ENCODE results near the gene IPP.

Gene IPP

DNA sequence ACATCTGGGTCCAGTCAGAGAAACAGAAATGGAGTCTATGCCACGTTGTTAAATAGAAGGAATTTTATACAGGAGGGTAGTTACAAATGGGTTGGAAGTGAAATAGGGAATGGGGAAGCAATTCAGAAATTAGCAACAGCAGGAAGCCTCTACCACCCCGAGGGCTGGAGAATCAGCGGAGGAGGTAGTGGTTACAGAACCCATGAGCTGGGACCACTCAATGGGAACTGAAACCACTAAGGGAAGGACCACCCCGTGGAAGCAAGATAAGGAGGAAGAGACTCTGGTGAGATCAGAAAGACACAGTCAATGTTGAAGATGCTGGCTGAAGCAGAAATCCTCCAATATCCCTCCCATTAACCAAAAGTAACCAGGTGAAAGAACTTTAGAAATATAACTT, 37.5 kb upstream of the IPP start:
- TF ChIP-seq, protein P1, sequence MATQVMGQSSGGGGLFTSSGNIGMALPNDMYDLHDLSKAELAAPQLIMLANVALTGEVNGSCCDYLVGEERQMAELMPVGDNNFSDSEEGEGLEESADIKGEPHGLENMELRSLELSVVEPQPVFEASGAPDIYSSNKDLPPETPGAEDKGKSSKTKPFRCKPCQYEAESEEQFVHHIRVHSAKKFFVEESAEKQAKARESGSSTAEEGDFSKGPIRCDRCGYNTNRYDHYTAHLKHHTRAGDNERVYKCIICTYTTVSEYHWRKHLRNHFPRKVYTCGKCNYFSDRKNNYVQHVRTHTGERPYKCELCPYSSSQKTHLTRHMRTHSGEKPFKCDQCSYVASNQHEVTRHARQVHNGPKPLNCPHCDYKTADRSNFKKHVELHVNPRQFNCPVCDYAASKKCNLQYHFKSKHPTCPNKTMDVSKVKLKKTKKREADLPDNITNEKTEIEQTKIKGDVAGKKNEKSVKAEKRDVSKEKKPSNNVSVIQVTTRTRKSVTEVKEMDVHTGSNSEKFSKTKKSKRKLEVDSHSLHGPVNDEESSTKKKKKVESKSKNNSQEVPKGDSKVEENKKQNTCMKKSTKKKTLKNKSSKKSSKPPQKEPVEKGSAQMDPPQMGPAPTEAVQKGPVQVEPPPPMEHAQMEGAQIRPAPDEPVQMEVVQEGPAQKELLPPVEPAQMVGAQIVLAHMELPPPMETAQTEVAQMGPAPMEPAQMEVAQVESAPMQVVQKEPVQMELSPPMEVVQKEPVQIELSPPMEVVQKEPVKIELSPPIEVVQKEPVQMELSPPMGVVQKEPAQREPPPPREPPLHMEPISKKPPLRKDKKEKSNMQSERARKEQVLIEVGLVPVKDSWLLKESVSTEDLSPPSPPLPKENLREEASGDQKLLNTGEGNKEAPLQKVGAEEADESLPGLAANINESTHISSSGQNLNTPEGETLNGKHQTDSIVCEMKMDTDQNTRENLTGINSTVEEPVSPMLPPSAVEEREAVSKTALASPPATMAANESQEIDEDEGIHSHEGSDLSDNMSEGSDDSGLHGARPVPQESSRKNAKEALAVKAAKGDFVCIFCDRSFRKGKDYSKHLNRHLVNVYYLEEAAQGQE (IDR thresholded peaks at IDR 0.05; ENCODE audit: low read depth), result no peak
- TF ChIP-seq, protein P2, sequence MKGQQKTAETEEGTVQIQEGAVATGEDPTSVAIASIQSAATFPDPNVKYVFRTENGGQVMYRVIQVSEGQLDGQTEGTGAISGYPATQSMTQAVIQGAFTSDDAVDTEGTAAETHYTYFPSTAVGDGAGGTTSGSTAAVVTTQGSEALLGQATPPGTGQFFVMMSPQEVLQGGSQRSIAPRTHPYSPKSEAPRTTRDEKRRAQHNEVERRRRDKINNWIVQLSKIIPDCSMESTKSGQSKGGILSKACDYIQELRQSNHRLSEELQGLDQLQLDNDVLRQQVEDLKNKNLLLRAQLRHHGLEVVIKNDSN (IDR thresholded peaks at IDR 0.05), result no peak
- TF ChIP-seq, protein P3, sequence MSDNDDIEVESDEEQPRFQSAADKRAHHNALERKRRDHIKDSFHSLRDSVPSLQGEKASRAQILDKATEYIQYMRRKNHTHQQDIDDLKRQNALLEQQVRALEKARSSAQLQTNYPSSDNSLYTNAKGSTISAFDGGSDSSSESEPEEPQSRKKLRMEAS (IDR thresholded peaks at IDR 0.05), result no peak
- no peak for TF ChIP-seq CEBPB (IDR thresholded peaks at IDR 0.05)
- TF ChIP-seq NFIC (IDR thresholded peaks at IDR 0.05), result no peak
- TF ChIP-seq TAF1 (IDR thresholded peaks at IDR 0.05; ENCODE audit: low read depth), result no peak
- no peak for TF ChIP-seq EP300 (IDR thresholded peaks at IDR 0.05; ENCODE audit: borderline replicate concordance)
- TF ChIP-seq EGR1 (IDR thresholded peaks at IDR 0.05), result no peak
- no peak for TF ChIP-seq FOXM1 (IDR thresholded peaks at IDR 0.05; ENCODE audit: borderline replicate concordance, low read depth)
- no peak for TF ChIP-seq TCF12 (IDR thresholded peaks at IDR 0.05; ENCODE audit: low read depth)
- TF ChIP-seq ZBTB7A (IDR thresholded peaks at IDR 0.05; ENCODE audit: low read depth), result no peak
- no peak for TF ChIP-seq YY1 (IDR thresholded peaks at IDR 0.05; ENCODE audit: low read depth)
- no peak for TF ChIP-seq TEAD4 (IDR thresholded peaks at IDR 0.05)
- no peak for TF ChIP-seq CREB1 (IDR thresholded peaks at IDR 0.05; ENCODE audit: low read depth)
- TF ChIP-seq RAD21 (IDR thresholded peaks at IDR 0.05; ENCODE audit: low read depth), result no peak

DNA sequence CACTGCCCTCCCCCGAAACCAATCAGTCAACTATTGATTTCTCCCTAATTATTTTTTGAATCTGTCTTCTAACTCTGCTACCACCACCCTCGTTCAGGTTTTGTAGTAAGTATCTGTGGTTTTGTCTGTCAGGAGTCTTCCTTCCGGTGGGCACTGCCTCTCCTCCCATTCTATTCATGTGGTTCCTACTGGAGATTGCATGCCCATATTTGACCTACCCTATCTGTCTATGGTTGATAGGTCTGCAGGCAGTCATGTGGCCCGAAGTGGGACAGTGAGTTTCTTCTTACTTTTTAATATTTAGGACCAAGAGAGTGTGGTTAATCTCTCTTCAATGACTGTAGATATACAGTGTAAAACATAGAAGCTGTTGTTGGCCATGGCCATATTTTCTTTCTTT, 35.1 kb upstream of the IPP start:
- TF ChIP-seq, protein P1 (IDR thresholded peaks at IDR 0.05; ENCODE audit: low read depth), result no peak

DNA sequence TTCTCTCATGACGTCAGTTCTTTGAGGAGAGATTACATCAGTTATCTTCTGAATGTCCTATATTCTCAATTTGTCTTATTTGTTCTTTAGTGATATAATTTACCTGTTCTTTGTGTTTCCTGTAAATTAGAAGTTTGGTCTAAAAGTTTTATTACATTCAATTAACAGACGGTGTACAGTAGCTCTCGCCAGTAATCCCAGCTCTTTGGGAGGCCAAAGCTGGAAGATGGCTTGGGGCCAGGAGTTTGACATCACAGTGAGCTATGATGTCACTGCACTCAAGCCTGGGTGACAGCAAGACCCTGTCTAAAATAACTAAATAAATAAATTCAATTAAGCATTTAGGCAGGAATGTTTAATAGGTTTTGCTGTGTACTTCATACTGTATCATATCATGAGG, 25.3 kb upstream of the IPP start:
- TF ChIP-seq TEAD4 (IDR thresholded peaks at IDR 0.05) (no peak), ZBTB7A (IDR thresholded peaks at IDR 0.05; ENCODE audit: low read depth) (no peak)
- TF ChIP-seq, protein P3 (IDR thresholded peaks at IDR 0.05), result no peak
- TF ChIP-seq, protein P2 (IDR thresholded peaks at IDR 0.05), result no peak

DNA sequence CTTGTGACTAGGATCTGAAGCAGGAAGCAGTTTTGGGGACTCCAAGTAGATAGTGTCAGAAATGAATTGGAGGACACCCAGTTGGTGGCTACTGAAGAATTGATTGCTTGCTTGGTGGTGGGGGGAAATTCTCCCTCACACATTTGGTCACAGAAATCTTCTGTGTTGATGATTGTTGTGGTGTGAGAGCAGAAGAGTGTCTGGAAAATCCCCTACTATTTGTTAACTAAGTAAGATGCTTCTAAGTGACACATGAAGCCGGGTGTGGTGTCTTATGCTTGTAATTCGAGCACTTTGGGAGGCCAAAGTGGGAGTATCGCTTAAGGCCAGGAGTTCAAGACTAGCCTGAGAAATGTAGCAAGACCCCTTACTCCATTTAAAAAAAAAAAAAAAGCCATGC, 22.5 kb upstream of the IPP start:
- TF ChIP-seq, protein P2 (IDR thresholded peaks at IDR 0.05), result no peak
- TF ChIP-seq CREB1 (IDR thresholded peaks at IDR 0.05; ENCODE audit: low read depth) (no peak), TEAD4 (IDR thresholded peaks at IDR 0.05) (no peak), CEBPB (IDR thresholded peaks at IDR 0.05) (no peak), EGR1 (IDR thresholded peaks at IDR 0.05) (no peak), NFIC (IDR thresholded peaks at IDR 0.05) (no peak), RAD21 (IDR thresholded peaks at IDR 0.05; ENCODE audit: low read depth) (no peak), YY1 (IDR thresholded peaks at IDR 0.05; ENCODE audit: low read depth) (no peak), ZBTB7A (IDR thresholded peaks at IDR 0.05; ENCODE audit: low read depth) (no peak), EP300 (IDR thresholded peaks at IDR 0.05; ENCODE audit: borderline replicate concordance) (no peak), FOXM1 (IDR thresholded peaks at IDR 0.05; ENCODE audit: borderline replicate concordance, low read depth) (no peak), TCF12 (IDR thresholded peaks at IDR 0.05; ENCODE audit: low read depth) (no peak), TAF1 (IDR thresholded peaks at IDR 0.05; ENCODE audit: low read depth) (no peak)
- TF ChIP-seq, protein P1 (IDR thresholded peaks at IDR 0.05; ENCODE audit: low read depth), result no peak
- TF ChIP-seq, protein P3 (IDR thresholded peaks at IDR 0.05), result no peak
